ENCODE measurements around the gene ZBTB16. TPM values are rescaled to one million over a fixed set of nuclear protein-coding genes. Genes with fewer than 3 reads are reported as not detected.

Gene ZBTB16
- total and polyA plus RNA-seq, 4 donors, result 8.9 to 140 (median 34.5) TPM

DNA sequence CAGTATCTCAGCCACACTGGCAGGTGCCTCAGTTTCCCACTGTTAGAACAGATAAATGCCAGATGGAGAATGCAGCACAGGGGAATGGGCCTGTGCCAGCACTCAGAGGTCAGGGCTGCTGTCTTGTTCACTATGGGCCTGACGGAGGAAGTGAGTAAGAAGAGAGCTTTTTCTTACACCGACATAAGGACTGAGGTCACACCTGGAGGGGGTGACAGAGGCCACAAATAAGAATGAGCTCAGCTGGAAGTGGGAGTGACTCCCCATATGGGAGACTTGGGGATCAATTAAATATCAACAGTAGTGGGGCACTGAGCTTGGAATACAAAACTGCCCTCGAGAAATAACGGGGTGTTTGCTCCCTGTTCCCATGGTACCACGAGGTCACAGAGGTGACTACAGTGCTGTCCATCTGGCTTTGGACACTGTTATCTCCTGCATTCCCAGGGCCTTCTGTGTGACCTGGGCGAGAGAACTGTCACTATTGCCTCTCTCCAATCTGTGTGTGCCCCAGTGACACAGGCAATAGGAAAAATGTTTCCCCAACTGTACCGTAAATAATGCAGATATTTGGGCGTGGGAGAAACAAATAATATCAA, 142.6 kb downstream of the ZBTB16 start:
- 68% methylated on average over 8 of the region's 8 CpGs for WGBS
- H3K9me3 ChIP-seq (ENCODE audit: control insufficient read depth in 4 of 4, low read length in 3 of 4), result no peaks in the 10 kb centered on the region
- no peak overlapping the region for H3K4me3 ChIP-seq (ENCODE audit: low read depth in 1 of 3, low read length in 3 of 3)
- peaks cover 3 to 13% (median 7%) of the 10 kb centered on the region in 4 donors for H3K4me1 ChIP-seq (ENCODE audit: control insufficient read depth in 4 of 4, insufficient read depth in 4 of 4, low read length in 3 of 4)
- no peak overlapping the region for H3K9ac ChIP-seq (ENCODE audit: low read depth in 1 of 2, low read length in 2 of 2)
- peaks cover 0 to 12% (median 5%) of the 10 kb centered on the region in 4 donors for H3K36me3 ChIP-seq (ENCODE audit: control insufficient read depth in 4 of 4, insufficient read depth in 3 of 4, low read depth in 1 of 4, low read length in 3 of 4)
- H3K27ac ChIP-seq (ENCODE audit: low read depth in 1 of 2, low read length in 2 of 2), result no peak overlapping the region
- TF ChIP-seq NR2F2 (IDR thresholded peaks at IDR 0.05) (peak; percentile 48), CTCF (IDR thresholded peaks at IDR 0.05; ENCODE audit: low read depth, low read length, missing input control) (no peak), RXRA (IDR thresholded peaks at IDR 0.05) (peak in 1 of 2 donors; percentile 9), HNF4A (conservative IDR thresholded peaks at IDR 0.05) (no peak)
- H3K27me3 ChIP-seq (ENCODE audit: control insufficient read depth in 4 of 4, insufficient read depth in 4 of 4, low read length in 3 of 4), result no peaks in the 10 kb centered on the region
- no peak for DNase-seq (ENCODE audit: low spot score)

GRCh38 chr11:114207096-114207495, 147.6 kb downstream of the ZBTB16 start:
- peaks cover 7 to 34% (median 26%) of the 10 kb centered on the region in 4 donors for H3K4me1 ChIP-seq (ENCODE audit: control insufficient read depth in 4 of 4, insufficient read depth in 4 of 4, low read length in 3 of 4)
- WGBS, result 82% methylated on average over 4 of the region's 4 CpGs
- H3K9ac ChIP-seq (ENCODE audit: low read depth in 1 of 2, low read length in 2 of 2), result no peak overlapping the region
- H3K36me3 ChIP-seq (ENCODE audit: control insufficient read depth in 4 of 4, insufficient read depth in 3 of 4, low read depth in 1 of 4, low read length in 3 of 4), result peaks cover 2 to 9% (median 7%) of the 10 kb centered on the region in 4 donors
- H3K4me3 ChIP-seq (ENCODE audit: low read depth in 1 of 3, low read length in 3 of 3), result no peak overlapping the region
- H3K9me3 ChIP-seq (ENCODE audit: control insufficient read depth in 4 of 4, low read length in 3 of 4), result no peaks in the 10 kb centered on the region
- no peak for DNase-seq (ENCODE audit: low spot score)
- H3K27ac ChIP-seq (ENCODE audit: low read depth in 1 of 2, low read length in 2 of 2), result no peak overlapping the region
- no peak for TF ChIP-seq HNF4A (conservative IDR thresholded peaks at IDR 0.05)
- no peak for TF ChIP-seq GABPA (IDR thresholded peaks at IDR 0.05 in 1 of 2, conservative IDR thresholded peaks at IDR 0.05 in 1 of 2)
- TF ChIP-seq RXRA (IDR thresholded peaks at IDR 0.05), result no peak
- no peak for TF ChIP-seq NR2F2 (IDR thresholded peaks at IDR 0.05)
- no peak for TF ChIP-seq CTCF (IDR thresholded peaks at IDR 0.05; ENCODE audit: low read depth, low read length, missing input control)
- TF ChIP-seq TAF1 (conservative IDR thresholded peaks at IDR 0.05), result no peak
- TF ChIP-seq, protein P1, sequence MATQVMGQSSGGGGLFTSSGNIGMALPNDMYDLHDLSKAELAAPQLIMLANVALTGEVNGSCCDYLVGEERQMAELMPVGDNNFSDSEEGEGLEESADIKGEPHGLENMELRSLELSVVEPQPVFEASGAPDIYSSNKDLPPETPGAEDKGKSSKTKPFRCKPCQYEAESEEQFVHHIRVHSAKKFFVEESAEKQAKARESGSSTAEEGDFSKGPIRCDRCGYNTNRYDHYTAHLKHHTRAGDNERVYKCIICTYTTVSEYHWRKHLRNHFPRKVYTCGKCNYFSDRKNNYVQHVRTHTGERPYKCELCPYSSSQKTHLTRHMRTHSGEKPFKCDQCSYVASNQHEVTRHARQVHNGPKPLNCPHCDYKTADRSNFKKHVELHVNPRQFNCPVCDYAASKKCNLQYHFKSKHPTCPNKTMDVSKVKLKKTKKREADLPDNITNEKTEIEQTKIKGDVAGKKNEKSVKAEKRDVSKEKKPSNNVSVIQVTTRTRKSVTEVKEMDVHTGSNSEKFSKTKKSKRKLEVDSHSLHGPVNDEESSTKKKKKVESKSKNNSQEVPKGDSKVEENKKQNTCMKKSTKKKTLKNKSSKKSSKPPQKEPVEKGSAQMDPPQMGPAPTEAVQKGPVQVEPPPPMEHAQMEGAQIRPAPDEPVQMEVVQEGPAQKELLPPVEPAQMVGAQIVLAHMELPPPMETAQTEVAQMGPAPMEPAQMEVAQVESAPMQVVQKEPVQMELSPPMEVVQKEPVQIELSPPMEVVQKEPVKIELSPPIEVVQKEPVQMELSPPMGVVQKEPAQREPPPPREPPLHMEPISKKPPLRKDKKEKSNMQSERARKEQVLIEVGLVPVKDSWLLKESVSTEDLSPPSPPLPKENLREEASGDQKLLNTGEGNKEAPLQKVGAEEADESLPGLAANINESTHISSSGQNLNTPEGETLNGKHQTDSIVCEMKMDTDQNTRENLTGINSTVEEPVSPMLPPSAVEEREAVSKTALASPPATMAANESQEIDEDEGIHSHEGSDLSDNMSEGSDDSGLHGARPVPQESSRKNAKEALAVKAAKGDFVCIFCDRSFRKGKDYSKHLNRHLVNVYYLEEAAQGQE (IDR thresholded peaks at IDR 0.05), result no peak
- no peaks in the 10 kb centered on the region for H3K27me3 ChIP-seq (ENCODE audit: control insufficient read depth in 4 of 4, insufficient read depth in 4 of 4, low read length in 3 of 4)

Measured in liver (tissue), 9 donors.